SH-SY5Y (cell line): ENCODE measurements around the gene FZD7.

ENCODE experiments used
- GATA2 ChIP-seq: IDR thresholded peaks from 2 replicates; pipeline ENCODE4 v1.6.1; 2011; ENCODE audit warnings: mild to moderate bottlenecking, low read depth, low read length
- GATA3 ChIP-seq: IDR thresholded peaks from 2 replicates; pipeline ENCODE4 v1.6.1; 2011; ENCODE audit warnings: low read depth, mild to moderate bottlenecking, low read length, moderate library complexity

DNA sequence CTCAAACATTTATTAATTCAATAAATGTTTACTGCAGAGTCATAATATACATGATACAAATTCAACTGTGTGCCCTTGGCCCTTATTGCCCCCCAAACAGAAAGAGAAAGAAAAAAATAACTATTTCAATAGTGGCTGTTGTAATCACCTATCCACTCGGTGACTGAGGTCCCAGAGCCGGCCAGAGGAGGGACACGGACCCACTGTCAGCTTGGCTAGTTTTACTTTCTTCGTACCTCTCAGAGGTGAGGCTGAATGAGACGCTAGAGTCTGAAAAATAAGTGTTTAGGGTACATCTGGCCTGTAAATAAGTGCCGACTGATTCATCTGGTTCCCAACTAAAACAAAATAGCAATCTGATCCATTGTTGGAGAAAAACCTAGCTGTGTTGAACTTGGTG lies 31.3 kb upstream of the FZD7 start:
- TF ChIP-seq GATA3 (no peak), GATA2 (no peak)
